ENCODE measurements around the gene SYNE2. TPM values are rescaled to one million over a fixed set of nuclear protein-coding genes. Genes with fewer than 3 reads are reported as not detected.

SYNE2 gene
- total RNA-seq, 4 donors from 2014 or later, result 101 to 162 (median 114) TPM

GRCh38 chr14:64095620-64096019, 242.8 kb downstream of the SYNE2 start:
- no peaks in the 10 kb centered on the region for H3K36me3 ChIP-seq
- H3K27ac ChIP-seq, result no peak overlapping the region
- H3K27me3 ChIP-seq, result no peaks in the 10 kb centered on the region
- intact Hi-C loops (cut with DNase I; ENCODE audit: low total_unique reads), result no loop called here
- no peaks in the 10 kb centered on the region for H3K4me1 ChIP-seq
- H3K9me3 ChIP-seq, result no peaks in the 10 kb centered on the region
- H3K4me3 ChIP-seq, result no peak overlapping the region
- DNase-seq, result no peak
- TF ChIP-seq CTCF (IDR thresholded peaks at IDR 0.05) (no peak), POLR2A (IDR thresholded peaks at IDR 0.05) (no peak)

GRCh38 chr14:64098120-64098519, 245.3 kb downstream of the SYNE2 start:
- H3K27ac ChIP-seq, result no peak overlapping the region
- intact Hi-C loops (cut with DNase I; ENCODE audit: low total_unique reads), result no loop called here
- DNase-seq, result no peak
- TF ChIP-seq CTCF (IDR thresholded peaks at IDR 0.05), result no peak
- no peak for TF ChIP-seq POLR2A (IDR thresholded peaks at IDR 0.05)
- H3K4me1 ChIP-seq, result no peaks in the 10 kb centered on the region
- H3K4me3 ChIP-seq, result no peak overlapping the region
- H3K36me3 ChIP-seq, result no peaks in the 10 kb centered on the region
- H3K9me3 ChIP-seq, result no peaks in the 10 kb centered on the region
- H3K27me3 ChIP-seq, result no peaks in the 10 kb centered on the region

- Histone ChIP-seq H3K27me3 (no peaks in the 10 kb centered on the region), H3K36me3 (no peaks in the 10 kb centered on the region), H3K27ac (no peak overlapping the region), H3K9me3 (no peaks in the 10 kb centered on the region), H3K4me1 (no peaks in the 10 kb centered on the region), H3K4me3 (no peak overlapping the region)
- TF ChIP-seq CTCF (IDR thresholded peaks at IDR 0.05) (no peak), POLR2A (IDR thresholded peaks at IDR 0.05) (no peak)
- no peak for DNase-seq
- intact Hi-C loops (cut with DNase I; ENCODE audit: low total_unique reads), result no loop called here
Measured at GRCh38 chr14:64107438-64107837, 254.6 kb downstream of the SYNE2 start.

GRCh38 chr14:64109819-64110554, 257.2 kb downstream of the SYNE2 start:
- Histone ChIP-seq H3K27me3 (no peaks in the 10 kb centered on the region), H3K27ac (no peak overlapping the region), H3K4me3 (no peak overlapping the region), H3K9me3 (no peaks in the 10 kb centered on the region), H3K4me1 (no peaks in the 10 kb centered on the region), H3K36me3 (no peaks in the 10 kb centered on the region)
- intact Hi-C loops (cut with DNase I; ENCODE audit: low total_unique reads), result no loop called here
- TF ChIP-seq CTCF (IDR thresholded peaks at IDR 0.05), result no peak
- TF ChIP-seq POLR2A (IDR thresholded peaks at IDR 0.05), result no peak
- DNase-seq, result no peak

- DNase-seq, result no peak
- H3K9me3 ChIP-seq, result no peaks in the 10 kb centered on the region
- intact Hi-C loops (cut with DNase I; ENCODE audit: low total_unique reads), result no loop called here
- no peak overlapping the region for H3K4me3 ChIP-seq
- no peak overlapping the region for H3K27ac ChIP-seq
- H3K4me1 ChIP-seq, result no peaks in the 10 kb centered on the region
- H3K36me3 ChIP-seq, result no peaks in the 10 kb centered on the region
- H3K27me3 ChIP-seq, result no peaks in the 10 kb centered on the region
- TF ChIP-seq CTCF (IDR thresholded peaks at IDR 0.05) (no peak), POLR2A (IDR thresholded peaks at IDR 0.05) (no peak)
Measured at GRCh38 chr14:64110802-64111201, 258.0 kb downstream of the SYNE2 start.
